ENCODE results near the gene PCSK1.
"Not testable (repeated sequence)": the region's sequence is repeated elsewhere in the genome, so short reads cannot be mapped to it uniquely, and the experiment has no call there.

GRCh38 chr5:96367337-96367736, 65.7 kb downstream of the PCSK1 start:
- TF ChIP-seq POLR2A (IDR thresholded peaks at IDR 0.05; ENCODE audit: low read depth); POLR2AphosphoS5 (IDR thresholded peaks at IDR 0.05): not testable (repeated sequence)

Measured in esophagus muscularis mucosa (tissue), 2 donors.